GM18867 (cell line): ENCODE data around the gene PCDH9.

ENCODE experiments used
- ATAC-seq: cut with Tn5 transposase; IDR thresholded peaks from one replicate; pipeline ENCODE4 v1.9.1; 2021; ENCODE audit warnings: mild to moderate bottlenecking, moderate library complexity; ENCODE audit not compliant: unreplicated experiment

PCDH9 gene

DNA sequence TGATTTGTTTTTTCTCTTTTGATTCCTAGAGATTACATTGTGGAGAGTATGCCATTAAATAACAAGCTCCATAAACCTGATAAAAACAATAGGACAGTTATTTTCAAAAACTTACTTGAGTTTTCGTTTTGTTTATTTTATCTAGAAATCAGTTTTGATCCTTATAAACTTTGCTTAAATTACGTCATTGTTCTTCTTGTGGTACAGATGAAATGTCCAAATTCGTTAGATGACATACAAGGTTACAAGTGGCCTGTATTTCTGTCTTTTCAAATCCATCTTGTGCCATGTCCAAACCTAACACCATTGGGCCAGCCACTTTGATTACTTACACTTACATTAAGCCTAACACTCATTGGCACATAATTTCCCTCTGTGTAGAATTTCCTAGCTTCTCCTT lies 372.0 kb downstream of the PCDH9 start:
- ATAC-seq, result no peak

DNA sequence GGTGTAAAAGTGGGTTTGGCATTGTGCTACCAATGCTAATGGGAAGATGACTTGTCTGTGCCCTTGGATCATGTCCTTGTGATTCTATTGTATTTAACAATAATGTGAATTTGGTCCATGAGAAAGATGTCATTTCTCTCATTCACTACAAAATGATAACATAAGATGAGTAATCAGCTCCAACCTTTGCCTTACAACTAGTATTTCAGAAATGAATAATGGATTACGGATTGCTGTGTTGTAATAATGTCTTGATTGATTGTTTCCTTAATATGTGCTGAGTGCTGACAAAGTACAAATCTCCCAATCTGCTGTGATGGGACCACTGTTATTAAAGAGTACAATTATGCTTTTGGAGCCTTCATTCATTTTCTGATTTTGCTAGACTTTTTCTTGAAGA lies 375.0 kb downstream of the PCDH9 start:
- ATAC-seq, result no peak

DNA sequence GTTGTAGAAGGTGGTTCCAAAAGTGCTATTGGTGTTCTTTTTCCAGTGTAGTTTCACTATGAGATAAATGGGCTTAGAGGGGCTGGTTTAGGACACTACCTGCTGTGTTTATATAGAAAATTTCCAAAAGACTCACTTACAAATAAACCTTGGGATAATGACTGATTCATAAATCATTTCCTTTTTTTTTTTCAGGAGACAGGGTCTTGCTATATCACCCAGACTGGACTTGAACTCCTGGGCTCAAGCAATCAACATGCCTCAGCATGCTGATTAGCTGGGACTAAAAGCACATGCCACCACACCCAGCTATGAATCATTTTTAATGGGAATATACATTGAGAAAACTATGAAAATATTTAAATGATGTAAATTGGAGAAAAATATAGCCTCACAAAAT lies 376.6 kb downstream of the PCDH9 start:
- no peak for ATAC-seq

DNA sequence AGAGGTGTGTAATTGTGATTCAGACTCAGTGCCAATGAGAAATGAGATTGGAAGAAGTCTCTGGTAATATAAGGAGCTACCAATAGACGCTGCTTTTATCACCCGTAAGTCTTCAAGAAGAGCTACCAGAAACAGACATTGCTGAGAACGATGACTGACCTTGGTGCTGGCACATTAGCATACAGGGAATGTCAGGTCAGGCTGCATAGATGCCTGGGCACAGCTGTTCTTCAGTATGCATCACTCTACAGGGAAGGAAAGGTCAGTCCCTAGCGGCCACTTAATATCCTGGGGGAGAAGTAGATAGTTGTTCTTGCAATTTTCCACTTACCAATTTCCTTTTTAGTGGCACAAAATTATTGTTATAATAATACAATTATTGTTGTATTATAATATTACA lies 380.4 kb downstream of the PCDH9 start:
- ATAC-seq, result no peak

DNA sequence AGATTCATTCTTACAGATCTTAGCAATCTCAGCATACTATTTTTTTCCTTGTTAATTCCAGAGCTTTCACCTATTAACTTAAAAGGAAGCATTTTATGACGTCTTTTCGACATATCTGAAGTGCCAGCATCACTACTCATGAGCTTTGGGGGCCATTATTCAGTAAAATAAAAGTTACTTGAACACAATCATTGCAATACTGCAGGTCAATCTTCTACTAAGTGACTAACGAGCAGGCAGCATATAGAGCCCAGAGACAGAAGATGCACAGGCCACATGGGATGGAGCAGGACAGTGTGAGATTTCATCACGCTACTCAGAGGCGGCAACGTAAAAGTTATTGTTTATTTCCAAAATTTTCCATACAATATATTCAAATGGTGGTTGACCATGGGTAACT lies 382.6 kb downstream of the PCDH9 start:
- ATAC-seq, result no peak

DNA sequence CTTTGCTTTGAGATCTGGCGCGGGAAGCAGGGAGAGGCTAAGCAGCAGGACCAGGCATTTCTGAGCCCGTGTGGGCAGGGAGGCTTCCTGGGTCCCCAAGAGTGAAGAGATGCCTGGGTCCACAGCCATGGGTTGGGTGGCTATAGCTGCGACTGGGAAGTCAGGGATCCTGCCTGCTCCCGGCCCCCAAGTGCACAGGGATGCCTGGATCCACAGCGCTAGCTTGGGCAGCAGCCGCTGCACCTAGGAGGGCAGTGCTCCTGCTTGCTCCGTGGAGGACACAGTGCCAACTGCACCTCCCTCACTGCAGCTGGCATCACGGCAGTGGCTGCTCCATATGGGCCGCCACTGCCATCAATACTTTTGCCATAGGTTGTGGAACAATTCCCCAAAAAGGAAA lies 384.7 kb downstream of the PCDH9 start:
- no peak for ATAC-seq

DNA sequence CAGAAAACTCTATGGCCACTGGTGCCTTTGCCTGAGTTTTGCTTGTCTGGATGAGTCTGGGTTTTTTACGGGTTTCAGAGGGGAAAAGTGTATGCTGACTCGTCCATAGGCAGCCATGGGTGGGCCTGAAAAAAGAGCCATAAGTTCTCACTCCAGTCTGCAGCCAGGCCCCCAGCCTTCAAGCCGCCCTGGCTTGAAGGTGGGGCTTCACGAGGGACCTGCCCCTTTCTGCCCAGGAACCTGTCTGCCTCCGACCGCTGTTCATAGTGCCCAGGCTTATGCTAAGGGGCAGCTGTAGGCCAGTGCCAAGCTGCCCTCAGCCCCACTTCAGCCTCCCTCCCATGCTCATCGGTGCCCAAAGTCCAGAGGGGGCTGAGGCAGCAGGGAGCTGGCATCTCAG lies 385.2 kb downstream of the PCDH9 start:
- no peak for ATAC-seq

DNA sequence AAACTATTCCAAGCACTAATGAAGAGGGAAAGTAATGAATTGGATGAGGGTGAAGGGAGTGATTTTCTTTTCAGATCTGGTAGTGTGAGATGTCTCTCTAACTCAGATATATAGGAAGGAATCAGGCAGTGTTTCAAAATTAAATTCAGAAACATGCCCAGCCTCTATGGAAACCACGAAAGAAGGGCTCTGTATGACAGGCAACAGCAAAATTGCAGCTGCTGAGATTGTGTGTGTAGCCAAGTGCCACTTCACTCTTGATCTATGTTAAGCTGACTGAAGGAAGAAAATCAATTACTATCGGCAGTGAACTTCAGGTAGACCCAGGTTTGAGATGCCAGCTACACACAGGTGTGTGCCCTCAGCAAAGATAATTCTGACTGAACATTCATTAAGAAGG lies 387.4 kb downstream of the PCDH9 start:
- no peak for ATAC-seq

DNA sequence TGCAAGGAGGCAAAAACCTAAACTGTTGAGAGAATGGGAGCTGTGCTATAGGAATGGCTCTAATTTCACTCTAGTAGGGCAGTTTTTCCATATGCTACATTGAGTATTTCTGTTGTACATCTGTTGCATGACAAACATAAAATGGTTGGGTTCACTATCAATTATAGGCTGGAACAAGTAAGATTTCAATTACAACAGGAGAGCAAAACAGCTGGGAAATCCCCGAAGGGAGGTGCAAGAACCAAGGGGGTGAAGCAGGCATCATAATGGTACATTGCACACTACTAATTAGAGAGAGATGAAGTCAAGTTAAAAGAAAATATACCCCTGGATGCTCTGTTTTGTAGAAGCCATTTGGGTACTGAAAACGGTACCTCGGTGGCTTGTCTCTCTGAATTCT lies 389.5 kb downstream of the PCDH9 start:
- no peak for ATAC-seq

DNA sequence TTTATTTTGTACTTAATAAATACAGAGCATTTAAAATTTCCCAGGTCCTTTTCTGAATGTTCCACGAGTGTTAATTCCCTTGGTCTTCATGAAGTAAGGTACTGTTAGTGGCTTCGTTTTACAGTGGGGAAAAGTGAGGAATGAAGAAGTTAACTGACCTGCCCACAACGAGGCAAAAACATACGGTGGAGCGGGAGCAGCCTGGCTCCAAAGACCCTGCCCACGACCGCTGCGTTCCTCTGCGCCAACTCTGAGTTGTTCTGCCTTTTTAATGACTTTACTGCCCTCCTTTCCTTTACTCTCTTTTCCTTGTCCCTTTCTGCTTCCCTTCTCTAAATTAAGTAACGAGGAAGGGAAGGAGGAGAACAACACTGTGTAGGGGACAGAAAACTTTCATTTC lies 392.9 kb downstream of the PCDH9 start:
- ATAC-seq, result no peak

DNA sequence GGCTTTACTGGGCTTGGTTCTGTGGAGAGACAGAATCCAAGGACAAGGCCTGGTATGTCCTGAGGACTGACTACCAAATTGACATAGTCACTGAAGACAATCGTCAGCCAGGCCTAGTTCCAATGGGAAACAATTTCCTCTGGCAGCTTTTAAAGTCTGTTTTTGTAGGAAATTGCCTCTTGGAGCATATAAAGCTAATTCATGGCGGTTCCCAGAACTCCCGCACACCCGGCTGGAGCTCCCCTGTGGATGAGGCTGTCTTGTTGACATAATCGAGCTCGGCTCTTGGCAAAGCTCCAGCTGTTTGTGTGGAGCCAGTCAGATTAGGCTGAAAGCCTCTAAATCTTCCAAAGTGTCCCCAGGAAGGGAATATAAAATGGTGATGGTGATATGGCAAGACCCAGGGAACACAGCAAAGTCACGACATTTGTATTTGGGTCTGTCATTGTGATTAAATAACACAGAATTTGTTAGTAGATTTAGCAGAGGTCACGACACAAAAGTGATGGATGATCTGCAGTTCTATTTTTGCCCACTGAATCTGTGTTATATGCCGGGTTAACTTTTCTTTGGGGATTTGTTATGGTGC lies 395.0 kb downstream of the PCDH9 start:
- no peak for ATAC-seq

DNA sequence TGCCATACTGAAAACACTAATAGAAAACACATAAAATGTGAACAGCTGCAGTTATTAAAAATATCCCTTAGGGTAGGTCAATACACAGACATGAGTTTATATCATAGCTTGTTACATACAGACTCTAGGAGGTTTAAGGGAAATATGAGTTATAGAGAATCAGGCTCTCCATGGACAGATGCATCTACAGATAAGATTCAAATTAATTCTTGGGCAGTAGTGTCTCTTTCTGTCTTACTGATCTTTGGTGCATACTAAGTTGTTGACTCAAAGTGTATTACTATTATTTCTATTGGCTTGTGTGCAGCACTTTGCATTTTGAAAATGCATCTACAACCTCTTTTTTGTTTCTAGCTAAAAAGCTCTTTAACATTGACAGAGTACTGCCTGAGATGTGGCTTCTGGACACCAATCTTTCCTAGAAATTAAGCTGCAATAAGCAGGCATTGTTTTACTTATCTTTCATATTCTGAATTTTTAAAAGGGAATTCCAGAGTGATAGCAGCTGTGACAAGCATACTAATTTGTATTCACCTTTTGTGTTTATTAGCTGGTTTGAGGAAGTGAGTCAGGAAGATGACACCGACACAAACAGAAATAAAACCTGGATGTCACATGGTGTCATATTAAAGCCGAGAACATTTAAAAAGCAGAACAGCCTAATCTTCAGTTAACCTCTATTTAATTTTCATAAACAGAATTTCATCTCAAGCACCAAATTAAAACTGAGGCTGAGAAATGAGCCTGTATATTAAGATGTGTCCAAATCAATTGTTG lies 399.0 kb downstream of the PCDH9 start:
- no peak for ATAC-seq

DNA sequence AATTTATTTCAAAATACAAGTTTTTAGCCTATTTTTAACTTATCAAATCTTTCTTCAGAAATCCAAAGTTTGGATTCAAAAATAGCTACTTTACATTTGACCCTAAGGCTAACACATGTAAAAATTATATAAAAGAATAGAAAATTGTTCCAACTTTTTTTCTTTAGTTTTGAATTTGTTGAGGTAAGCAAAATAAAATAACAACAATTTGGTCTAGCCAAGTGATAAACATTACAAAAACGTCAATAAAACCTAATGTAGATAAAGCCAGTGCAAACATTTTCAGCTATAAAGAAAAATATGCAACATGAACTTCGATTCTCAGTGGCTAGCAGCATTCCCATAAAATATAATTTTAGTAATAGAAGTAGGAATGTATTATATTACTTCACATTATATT lies 400.3 kb downstream of the PCDH9 start:
- ATAC-seq, result no peak

DNA sequence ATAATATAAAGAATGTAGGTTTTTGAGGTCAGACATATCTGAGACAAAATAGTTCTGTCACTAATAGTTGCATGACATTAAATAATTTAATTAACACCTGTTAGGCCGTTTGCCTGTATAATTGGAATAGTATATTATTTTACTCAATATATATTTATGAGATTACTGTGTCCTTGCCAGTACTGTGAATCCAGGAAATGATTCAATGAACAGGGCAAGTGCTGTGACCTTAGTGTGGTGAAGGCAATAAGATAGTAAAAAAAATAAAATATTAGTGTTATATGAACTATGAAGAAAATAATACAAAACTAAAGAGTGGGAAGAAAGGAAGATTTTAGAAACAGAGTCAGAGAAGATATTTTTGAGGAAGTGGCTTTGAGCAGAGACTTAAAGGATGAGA lies 403.7 kb downstream of the PCDH9 start:
- no peak for ATAC-seq

DNA sequence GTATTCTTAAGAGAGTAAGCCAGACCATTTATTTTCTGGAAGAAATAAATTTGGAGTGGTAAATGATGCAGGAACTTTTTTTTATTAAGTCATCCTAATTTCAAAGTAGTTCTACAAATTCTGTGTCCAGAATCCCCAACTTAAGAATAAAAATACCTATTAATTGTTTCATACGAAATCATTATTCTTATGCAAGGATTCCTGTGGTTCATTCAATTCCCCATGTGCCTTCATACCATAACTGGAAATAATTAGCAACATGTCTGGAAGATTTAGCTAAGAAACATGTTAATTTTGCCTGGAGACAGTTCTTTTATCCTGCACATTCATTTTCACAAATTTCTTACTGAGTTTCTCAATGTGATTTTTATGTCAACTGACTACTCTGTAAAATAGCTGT lies 408.6 kb downstream of the PCDH9 start:
- no peak for ATAC-seq

DNA sequence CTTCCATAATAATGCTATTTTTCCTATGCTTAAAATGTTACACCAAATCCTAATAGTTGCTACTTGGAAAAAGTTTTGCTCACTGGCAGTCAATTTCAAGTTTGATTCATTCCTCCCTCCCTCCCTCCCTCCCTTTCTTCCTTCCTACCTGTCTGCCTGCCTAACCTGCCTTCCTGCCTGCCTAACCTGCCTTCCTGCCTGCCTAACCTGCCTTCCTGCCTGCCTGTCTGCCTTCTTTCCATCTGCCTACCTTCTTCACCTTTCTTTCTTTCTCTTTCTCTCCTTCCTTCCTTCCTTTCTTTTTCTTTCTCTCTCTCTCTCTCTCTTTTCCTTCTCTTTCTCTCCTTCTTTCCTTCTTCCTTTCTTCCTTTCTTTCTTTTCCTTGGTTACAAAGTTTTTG lies 418.7 kb downstream of the PCDH9 start:
- ATAC-seq, result no peak

DNA sequence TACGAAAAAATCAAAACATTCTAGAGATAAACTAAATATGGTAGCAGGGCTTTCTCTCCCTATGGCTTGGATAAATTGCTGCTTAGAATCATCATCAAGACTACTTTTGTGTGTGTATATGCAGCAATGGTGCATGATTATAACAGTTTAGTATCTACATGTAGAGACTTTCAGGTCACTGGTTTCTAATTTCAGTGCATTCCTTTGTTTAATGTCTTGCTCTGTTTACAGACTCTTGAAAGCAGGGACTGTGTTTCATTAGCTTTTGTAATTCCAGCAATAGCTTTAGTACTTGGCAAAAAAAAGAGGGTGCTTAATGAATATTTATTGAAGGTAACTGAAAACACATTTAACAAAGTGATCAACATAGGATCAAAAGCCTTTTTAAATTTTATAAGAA lies 420.7 kb downstream of the PCDH9 start:
- no peak for ATAC-seq

DNA sequence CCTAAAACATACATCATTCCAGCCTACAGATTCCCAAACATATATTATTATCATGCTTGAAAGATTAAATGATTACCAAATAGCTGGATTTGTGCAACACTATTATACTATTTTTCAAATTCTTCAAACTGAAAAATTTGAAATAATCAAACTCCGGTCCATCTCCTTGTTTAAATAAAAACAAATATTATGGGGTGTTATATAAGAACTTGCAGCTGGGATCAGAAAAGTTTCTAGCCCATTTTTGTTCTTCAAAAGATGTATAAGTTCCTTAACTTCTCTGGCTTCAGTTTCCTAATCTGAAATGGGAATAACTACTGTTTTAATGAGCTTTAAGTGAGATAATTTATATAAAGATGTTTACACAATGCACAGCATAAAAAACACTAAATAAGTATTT lies 422.9 kb downstream of the PCDH9 start:
- ATAC-seq, result no peak

DNA sequence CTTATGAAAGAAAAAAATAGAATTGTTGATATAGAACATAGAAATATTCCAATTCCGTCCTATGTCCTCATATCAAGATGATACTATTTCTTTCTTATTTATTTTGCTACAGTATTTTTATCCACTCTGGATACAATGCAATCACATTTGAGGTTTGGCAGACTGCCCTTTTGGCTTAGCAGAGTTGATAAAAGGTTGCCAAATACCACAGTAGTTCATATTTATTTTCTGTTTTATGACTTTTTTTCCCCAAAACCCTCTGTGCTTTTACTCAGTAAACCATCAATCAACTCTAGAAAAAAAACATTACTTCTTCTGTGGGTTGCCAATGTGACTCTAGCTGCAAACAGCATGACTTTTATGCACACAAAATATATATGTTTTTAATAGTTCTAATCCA lies 424.5 kb downstream of the PCDH9 start:
- ATAC-seq, result no peak

DNA sequence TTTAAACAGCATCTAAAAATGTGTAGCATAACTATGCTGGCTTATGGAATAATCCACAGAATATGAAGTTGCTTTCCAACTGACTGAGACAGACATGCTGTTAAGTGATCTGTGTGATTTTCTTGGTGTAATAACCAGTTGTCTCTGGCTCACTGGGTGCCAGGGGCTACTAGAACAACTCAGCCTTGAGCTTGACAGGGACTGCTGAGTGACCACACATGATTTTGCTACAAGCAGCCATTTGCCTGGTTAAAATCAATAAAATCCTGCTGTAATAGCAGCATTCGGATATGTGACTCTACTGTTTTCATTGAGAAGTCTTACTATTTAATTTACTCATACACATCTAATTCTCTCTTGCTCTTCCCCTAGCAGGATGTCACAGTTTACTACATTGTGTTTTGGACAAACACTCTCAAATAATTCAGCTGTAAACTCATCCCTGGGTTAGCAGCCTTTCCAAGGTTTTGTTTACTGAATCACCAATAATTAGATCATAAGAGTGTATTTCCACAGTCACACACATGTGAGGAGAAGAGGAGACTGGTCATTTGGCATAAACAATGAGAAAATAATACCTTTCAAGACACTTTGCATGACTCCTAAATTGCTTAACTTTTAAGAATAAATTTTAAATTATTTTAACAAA lies 426.2 kb downstream of the PCDH9 start:
- ATAC-seq, result no peak

DNA sequence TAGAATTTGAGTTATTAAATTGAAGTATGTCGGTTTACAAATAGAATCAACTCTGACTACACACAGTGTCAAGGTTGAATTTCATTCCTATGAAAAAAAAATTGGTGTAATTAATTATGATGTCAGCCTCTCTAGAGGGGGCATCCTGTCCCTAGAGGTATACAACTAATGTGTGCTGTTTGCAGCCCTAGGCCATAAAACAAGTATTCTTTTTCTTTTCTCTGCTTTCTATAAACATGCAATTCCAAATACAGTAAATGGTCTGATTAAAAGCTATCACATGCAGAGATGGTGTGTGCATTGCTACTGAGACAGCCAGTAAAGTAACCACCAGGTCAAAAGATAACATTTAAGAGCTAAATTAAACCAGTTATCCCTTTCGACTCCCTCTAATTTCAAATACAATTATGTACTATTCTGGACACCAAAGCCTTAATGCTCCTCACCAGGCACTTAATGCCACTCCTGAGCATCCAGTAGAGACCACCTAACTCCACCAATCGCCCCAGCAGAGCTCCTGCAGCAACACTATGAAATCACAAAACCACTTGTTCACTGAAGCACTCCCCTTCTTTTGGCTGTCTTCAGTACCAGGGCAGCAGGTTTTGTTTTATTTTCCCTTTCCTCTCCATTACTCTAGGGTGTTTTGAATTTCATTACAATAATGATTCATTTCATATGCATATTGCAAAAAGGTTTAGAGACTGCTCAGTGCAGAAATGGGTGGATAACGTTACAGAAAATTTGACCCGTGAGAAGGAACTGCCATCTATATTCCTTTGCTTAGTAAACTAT lies 426.9 kb downstream of the PCDH9 start:
- no peak for ATAC-seq

DNA sequence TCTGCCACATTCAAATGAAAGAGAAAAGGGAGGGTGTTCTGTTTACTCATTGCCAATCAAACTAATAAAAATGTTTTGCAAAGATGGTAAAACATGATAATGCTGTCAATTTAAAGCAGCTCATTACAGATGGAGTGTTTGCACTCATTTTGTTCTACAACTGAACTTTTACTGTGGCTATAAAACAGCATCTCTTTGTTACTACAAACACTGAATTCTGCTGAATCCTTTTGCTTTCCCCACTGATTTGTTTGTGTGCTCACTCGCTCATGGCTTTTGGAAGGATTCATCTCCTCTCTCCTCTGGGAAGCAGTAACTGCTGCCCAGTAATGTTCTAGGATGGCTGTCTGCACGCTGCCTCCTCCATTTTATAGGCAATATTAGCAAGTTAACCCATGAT lies 434.5 kb downstream of the PCDH9 start:
- no peak for ATAC-seq
